Measurements from ENCODE around the gene SELENOM.
"Not testable (repeated sequence)": the region's sequence is repeated elsewhere in the genome, so short reads cannot be mapped to it uniquely, and the experiment has no call there.

The SELENOM gene

GRCh38 chr22:31080164-31080847 is 27.1 kb downstream of the SELENOM start:
- in situ Hi-C loops (cut with MboI; ENCODE audit: low sequenced_read_pairs), result no loop called here

DNA sequence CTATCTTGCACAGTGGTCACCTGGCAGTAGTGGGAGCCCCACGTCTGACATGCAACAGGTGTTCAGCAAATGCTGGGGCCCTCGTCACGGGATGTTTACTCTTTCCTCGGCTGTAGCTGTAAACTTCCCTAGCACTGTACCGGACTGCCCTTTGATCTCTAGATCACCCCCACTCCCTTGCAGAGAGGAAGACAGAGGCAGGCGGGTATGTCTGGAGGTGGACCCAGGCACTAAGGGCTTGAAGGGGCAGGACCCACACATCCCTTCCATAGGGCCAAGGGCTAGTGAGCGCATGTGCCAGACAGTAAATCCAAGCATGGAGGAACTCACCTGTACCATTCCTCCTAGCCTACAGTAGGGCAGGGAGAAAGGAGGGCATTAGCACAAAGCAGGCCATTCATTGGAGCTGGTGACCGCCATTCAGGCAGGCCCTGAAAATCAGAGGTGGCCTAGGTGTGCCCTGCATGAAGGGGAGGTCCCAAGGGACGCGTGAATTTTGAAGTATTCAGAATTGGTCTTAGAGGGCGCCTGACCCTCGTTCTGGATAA is 28.2 kb downstream of the SELENOM start:
- in situ Hi-C loops (cut with MboI; ENCODE audit: low sequenced_read_pairs), result no loop called here

GRCh38 chr22:31078389-31078788 is 29.0 kb downstream of the SELENOM start:
- in situ Hi-C loops (cut with MboI; ENCODE audit: low sequenced_read_pairs), result not testable (repeated sequence)

- in situ Hi-C loops (cut with MboI; ENCODE audit: low sequenced_read_pairs), result no loop called here
Measured at GRCh38 chr22:31077681-31078080, 29.7 kb downstream of the SELENOM start.

GRCh38 chr22:31075961-31076360 is 31.4 kb downstream of the SELENOM start:
- in situ Hi-C loops (cut with MboI; ENCODE audit: low sequenced_read_pairs), result no loop called here

GRCh38 chr22:31073545-31074145 is 33.7 kb downstream of the SELENOM start:
- in situ Hi-C loops (cut with MboI; ENCODE audit: low sequenced_read_pairs), result not testable (repeated sequence)

DNA sequence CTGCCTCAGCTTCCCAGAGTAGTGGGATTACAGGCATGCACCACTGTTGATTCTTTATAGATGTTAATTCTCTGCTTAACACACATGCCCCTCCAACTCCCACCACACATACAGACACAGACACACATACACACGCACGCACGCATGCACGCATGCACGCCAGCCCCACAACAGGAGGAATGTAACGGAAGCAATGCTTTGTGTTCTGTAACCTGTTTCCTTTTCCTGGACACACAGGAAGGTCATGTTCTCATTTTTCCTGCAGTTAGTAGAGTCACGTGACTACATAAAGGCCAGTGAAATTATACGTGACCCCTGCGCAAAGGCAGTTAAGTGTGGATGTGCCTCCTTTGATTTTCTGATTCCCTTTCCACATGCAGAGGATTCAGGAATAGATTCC is 34.2 kb downstream of the SELENOM start:
- in situ Hi-C loops (cut with MboI; ENCODE audit: low sequenced_read_pairs), result not testable (repeated sequence)

- in situ Hi-C loops (cut with MboI; ENCODE audit: low sequenced_read_pairs), result not testable (repeated sequence)
Measured at GRCh38 chr22:31069691-31070314, 37.6 kb downstream of the SELENOM start.

DNA sequence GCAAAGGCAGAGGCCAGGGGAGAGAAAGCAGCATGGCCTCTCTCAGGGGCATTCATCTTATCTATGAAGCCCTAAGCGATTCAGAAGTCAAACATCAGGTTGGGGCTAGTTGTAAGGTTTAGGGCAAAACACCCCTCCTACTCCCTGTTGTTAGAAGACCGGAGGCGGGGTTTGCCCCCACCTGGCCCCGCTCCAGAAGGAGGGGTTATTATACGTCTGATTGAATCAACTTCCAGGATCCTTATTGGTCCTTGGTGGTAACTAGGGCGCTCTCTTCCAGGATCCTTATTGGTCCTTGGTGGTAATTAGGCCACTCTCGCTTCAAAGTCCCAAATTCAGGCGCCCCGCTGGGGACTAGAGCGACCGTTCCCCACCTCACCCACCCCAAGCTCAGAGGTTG is 38.4 kb downstream of the SELENOM start:
- in situ Hi-C loops (cut with MboI; ENCODE audit: low sequenced_read_pairs), result no loop called here

- in situ Hi-C loops (cut with MboI; ENCODE audit: low sequenced_read_pairs), result no loop called here
Measured at GRCh38 chr22:31064369-31064768, 43.0 kb downstream of the SELENOM start.

DNA sequence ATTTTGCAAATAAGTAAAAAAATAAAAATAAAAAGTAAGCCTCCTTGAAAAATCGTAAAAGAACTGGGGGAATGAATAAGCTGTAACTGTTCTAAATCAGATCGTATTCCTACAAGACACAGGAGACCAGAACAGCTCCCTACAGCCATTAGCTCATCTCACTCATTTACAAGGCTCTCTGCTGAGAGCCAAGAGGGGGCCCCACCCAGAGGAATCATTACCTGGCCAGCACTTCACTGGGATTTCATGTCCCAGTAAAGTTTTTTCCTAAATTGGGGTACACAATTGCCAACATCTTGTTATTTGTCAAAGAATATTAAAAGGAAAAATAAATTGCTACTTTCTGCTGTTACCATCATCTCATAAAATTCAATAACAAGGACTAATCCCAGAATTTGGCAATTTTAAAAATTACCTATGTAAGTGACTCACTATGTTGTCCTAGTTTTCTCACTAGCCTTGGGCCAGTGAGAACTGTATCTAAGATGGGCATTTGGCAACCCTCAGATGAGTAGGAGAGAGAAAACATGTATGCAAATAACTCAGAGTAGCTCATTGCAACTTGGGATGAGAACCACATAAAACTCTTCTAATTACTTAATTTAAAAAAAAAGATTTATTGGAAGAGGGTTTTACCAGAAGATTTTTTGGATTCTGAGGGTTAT is 44.7 kb downstream of the SELENOM start:
- in situ Hi-C loops (cut with MboI; ENCODE audit: low sequenced_read_pairs), result no loop called here

DNA sequence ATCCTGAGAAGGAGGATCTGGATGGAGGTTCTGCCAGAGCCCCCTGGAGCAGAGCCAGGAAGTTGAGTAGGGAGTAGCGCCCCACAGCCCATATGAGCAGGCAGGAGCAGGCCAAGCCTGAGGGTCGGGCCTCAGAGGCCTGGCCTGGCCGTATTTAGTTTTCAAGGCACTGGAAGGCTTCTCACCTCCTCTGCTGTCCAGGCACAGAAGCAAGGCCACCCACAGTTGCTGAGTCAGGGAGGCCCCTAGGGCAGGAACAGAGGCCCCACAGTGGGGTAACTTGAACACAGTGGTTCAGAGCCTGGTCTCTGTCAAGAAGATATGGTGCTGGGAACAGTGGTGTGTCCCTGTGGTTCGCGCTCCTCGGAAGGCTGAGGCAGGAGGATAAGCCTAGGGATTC is 47.7 kb downstream of the SELENOM start:
- in situ Hi-C loops (cut with MboI; ENCODE audit: low sequenced_read_pairs), result not testable (repeated sequence)

DNA sequence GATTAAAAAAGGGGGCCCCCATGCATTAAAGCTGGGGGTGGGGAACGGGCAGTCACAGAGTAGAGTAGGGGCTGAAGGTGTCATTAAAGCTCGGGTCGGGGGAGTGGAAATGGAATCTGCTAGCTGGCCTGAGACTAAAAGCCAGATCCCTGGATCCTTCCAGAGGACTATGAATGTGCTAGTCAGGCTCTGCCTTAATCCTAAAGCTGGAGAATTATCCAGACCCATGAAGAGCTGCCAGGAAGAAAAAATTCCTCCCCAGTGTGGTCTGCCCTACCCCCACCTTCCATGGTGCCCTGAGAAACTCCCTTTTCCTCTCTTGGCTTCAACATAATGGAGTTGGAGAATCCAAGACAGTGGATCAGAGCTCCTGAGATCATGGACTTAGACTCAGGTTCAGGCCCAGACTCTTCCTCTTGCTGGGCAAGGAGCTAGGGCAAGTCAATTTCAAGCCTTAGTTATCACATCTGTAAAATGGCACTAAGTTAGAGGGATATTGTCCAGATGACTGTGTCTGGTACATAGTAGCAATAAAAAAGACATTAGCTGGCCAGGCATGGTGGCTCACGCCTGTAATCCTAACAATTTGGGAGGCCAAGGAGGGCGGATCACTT is 50.3 kb downstream of the SELENOM start:
- in situ Hi-C loops (cut with MboI; ENCODE audit: low sequenced_read_pairs), result no loop called here

DNA sequence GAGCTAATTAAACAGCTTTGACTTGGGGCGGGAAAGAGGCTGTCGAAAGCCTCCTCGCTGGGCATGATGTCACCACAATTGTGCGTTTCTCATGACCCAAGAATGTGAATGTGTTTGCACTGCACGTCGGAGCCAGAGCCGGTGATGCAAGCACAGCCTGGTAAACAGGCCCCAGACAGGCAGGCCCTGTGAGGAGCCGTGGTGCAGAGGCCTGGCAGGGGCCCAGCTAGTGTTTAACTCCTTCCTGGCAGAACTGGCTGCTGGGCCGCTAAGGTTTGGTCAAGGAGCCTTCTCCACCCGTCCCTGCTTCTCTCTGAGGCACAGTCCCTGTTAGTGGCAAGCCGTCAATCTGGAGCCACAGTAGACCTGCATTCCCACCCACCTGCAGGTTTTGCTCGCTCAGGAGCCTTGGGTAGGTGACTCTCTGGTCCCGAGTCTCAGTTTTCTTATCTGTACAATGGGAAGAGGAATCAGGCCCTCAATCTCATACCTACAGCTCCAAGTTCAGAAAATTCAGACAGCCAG is 51.7 kb downstream of the SELENOM start:
- in situ Hi-C loops (cut with MboI; ENCODE audit: low sequenced_read_pairs), result no loop called here

GRCh38 chr22:31055117-31055634 is 52.2 kb downstream of the SELENOM start:
- in situ Hi-C loops (cut with MboI; ENCODE audit: low sequenced_read_pairs), result no loop called here

Data from HL-60/S4 treated with phorbol 12-myristate 13-acetate at 8.2 ng/mL for 4 days and 3 days (cell line).